OCI-LY1 (cell line): Measurements from ENCODE around the gene NOXO1.

Source experiments
- H2AFZ ChIP-seq: fragments of 200-600 bp; sonication (generic), shearing (Covaris generic); 2 replicates; pipeline ENCODE4 v1.6.0; 2014; ENCODE audit warnings: antibody characterized with exemption, mild to moderate bottlenecking, low read length
- H3F3A ChIP-seq: fragments of 200-600 bp; sonication (generic), shearing (Covaris generic); 2 replicates; pipeline ENCODE4 v1.6.0; 2014; ENCODE audit warnings: mild to moderate bottlenecking, antibody characterized with exemption, low read length, moderate library complexity; ENCODE audit not compliant: insufficient read depth
- H3K27ac ChIP-seq: fragments of 200-600 bp; sonication (generic); 2 replicates; pipeline ENCODE4 v1.5.1; 2014; ENCODE audit warnings: low read length, mixed run types, mild to moderate bottlenecking, low read depth; ENCODE audit not compliant: poor library complexity, severe bottlenecking
- H3K27me3 ChIP-seq: fragments of 200-600 bp; sonication (generic); 2 replicates; pipeline ENCODE4 v1.6.0; 2014; ENCODE audit warnings: antibody characterized with exemption, mild to moderate bottlenecking, low read length, moderate library complexity; ENCODE audit not compliant: insufficient read depth
- H3K36me3 ChIP-seq: fragments of 200-600 bp; sonication (generic); 2 replicates; pipeline ENCODE4 v1.6.1; 2014; ENCODE audit warnings: mild to moderate bottlenecking, antibody characterized with exemption, low read length, moderate library complexity, mixed read lengths; ENCODE audit not compliant: insufficient read depth
- H3K4me1 ChIP-seq: fragments of 200-600 bp; sonication (generic); 2 replicates; pipeline ENCODE4 v1.5.1; 2014; ENCODE audit warnings: mild to moderate bottlenecking, low read length, moderate library complexity; ENCODE audit not compliant: insufficient read depth, severe bottlenecking
- H3K4me2 ChIP-seq: fragments of 200-600 bp; sonication (generic), shearing (Covaris generic); 2 replicates; pipeline ENCODE4 v1.6.1; 2014; ENCODE audit warnings: low read length
- H3K4me3 ChIP-seq: fragments of 200-600 bp; sonication (generic); 2 replicates; pipeline ENCODE4 v1.5.1; 2014; ENCODE audit warnings: low read length, low read depth, mild to moderate bottlenecking, mixed read lengths; ENCODE audit not compliant: poor library complexity, severe bottlenecking
- H3K79me2 ChIP-seq: fragments of 200-600 bp; shearing (Covaris generic); 2 replicates; pipeline ENCODE4 v1.6.1; 2016; ENCODE audit warnings: mixed run types, low read length, mixed read lengths; ENCODE audit not compliant: insufficient read depth
- H3K9ac ChIP-seq: fragments of 200-600 bp; sonication (generic), shearing (Covaris generic); 2 replicates; pipeline ENCODE4 v1.6.1; 2014; ENCODE audit warnings: mild to moderate bottlenecking, low read length, mixed read lengths
- H3K9me2 ChIP-seq: fragments of 200-600 bp; sonication (generic), shearing (Covaris generic); 2 replicates; pipeline ENCODE4 v1.6.1; 2014; ENCODE audit warnings: low read depth, mild to moderate bottlenecking, low read length, mixed read lengths
- H3K9me3 ChIP-seq: fragments of 200-600 bp; shearing (Covaris generic); 2 replicates; pipeline ENCODE4 v1.6.1; 2014; ENCODE audit warnings: low read length, mixed read lengths
- H4K20me1 ChIP-seq: fragments of 200-600 bp; sonication (generic), shearing (Covaris generic); 2 replicates; pipeline ENCODE4 v1.6.0; 2016; ENCODE audit warnings: mild to moderate bottlenecking, low read length; ENCODE audit not compliant: insufficient read depth
- EZH2 ChIP-seq: fragments of 200-600 bp; sonication (generic), shearing (Covaris generic); IDR thresholded peaks from 2 replicates; pipeline ENCODE4 v1.8.0; 2017; ENCODE audit warnings: borderline replicate concordance, mixed run types, mild to moderate bottlenecking, antibody characterized with exemption, low read length, moderate library complexity, mixed read lengths
- TF ChIP-seq, protein P1 (sequence below): fragments of 200-600 bp; sonication (generic), shearing (Covaris generic); IDR thresholded peaks from 2 replicates; pipeline ENCODE4 v1.5.1; 2017; ENCODE audit warnings: mild to moderate bottlenecking, antibody characterized with exemption, low read length, moderate library complexity, mixed read lengths

NOXO1 gene

DNA sequence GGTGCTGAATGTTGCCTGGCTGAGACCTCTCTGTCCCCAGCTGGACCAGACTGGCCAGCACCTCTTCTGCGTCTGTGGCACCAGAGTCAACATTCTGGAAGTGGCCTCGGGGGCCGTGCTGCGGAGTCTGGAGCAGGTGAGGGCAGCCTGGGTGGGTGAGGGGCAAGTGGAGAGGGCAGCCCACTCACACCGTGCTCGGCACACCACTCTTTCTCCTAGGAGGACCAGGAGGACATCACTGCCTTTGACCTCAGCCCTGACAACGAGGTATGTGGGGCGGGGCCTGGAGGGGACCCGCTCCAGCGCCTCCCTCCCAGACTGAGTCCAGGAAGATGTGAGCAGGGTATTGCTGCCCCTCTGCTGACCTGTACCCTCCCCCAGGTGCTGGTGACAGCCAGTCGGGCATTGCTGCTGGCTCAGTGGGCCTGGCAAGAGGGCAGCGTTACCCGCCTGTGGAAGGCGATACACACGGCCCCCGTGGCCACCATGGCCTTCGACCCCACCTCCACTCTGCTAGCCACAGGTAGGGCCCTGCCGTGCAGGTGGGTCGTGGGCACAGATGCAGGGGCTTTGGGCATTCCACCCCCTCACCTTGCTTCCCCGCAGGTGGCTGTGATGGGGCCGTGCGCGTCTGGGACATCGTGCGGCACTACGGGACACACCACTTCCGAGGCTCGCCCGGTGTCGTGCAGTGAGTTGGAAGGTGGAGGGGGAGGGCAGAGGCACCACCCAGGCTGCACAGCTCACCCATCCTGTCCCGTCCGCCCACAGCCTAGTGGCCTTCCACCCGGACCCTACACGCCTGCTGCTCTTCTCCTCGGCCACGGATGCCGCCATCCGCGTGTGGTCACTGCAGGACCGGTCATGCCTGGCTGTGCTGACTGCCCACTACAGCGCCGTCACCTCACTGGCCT is 6.9 kb downstream of the NOXO1 start:
- H3K4me1 ChIP-seq, result peaks cover 30% of the 10 kb centered on the region
- no peaks in the 10 kb centered on the region for H4K20me1 ChIP-seq
- H3K9me3 ChIP-seq, result no peaks in the 10 kb centered on the region
- no peaks in the 10 kb centered on the region for H3F3A ChIP-seq
- peaks cover 4% of the 10 kb centered on the region; the same call in 1 of the 2 replicates for H3K79me2 ChIP-seq
- no peaks in the 10 kb centered on the region for H3K27me3 ChIP-seq
- no peak overlapping the region for H3K4me3 ChIP-seq
- H3K9ac ChIP-seq, result no peak overlapping the region
- peaks cover 49% of the 10 kb centered on the region for H3K36me3 ChIP-seq
- TF ChIP-seq, protein P1, sequence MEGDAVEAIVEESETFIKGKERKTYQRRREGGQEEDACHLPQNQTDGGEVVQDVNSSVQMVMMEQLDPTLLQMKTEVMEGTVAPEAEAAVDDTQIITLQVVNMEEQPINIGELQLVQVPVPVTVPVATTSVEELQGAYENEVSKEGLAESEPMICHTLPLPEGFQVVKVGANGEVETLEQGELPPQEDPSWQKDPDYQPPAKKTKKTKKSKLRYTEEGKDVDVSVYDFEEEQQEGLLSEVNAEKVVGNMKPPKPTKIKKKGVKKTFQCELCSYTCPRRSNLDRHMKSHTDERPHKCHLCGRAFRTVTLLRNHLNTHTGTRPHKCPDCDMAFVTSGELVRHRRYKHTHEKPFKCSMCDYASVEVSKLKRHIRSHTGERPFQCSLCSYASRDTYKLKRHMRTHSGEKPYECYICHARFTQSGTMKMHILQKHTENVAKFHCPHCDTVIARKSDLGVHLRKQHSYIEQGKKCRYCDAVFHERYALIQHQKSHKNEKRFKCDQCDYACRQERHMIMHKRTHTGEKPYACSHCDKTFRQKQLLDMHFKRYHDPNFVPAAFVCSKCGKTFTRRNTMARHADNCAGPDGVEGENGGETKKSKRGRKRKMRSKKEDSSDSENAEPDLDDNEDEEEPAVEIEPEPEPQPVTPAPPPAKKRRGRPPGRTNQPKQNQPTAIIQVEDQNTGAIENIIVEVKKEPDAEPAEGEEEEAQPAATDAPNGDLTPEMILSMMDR, result no peak
- no peak for TF ChIP-seq EZH2
- no peak overlapping the region for H3K27ac ChIP-seq
- no peak overlapping the region for H3K4me2 ChIP-seq
- H3K9me2 ChIP-seq, result no peaks in the 10 kb centered on the region
- H2AFZ ChIP-seq, result no peak overlapping the region

DNA sequence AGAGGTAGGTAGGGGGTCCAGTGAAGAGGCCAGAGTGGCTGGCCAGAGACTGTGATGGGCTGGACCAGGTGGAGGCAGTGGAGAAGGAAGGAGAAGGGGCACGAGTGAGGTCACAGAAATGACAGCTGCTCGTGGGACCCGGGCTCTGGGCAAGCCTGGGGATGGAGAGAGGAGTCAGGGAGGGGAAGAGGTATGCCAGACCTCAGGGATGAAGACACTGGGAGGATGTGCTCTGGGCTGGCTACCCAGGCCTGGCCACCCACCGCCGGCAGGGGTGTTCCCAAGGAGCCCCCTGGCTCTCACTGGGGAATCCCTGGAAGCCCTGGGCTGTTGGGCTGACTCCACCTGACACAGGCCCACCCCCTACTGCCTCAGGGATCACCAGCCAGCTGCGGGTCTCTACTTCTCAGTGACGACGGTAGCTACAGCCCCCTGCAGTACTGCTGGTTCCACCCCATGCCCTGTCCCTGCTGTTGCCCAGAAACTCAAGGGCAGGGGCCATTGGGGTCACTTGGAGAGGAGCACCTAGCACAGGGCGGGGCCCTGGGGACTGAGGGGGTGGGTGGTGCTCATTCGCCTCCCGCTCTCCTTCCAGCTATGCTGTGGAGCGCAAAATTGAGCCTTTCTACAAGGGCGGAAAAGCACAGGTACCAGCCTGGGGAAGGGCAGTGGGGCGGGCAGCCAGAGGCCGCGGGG is 7.7 kb downstream of the NOXO1 start:
- Histone ChIP-seq H3K4me1 (peaks cover 27% of the 10 kb centered on the region), H3F3A (no peaks in the 10 kb centered on the region), H3K9me2 (no peaks in the 10 kb centered on the region), H3K27ac (no peak overlapping the region), H2AFZ (no peak overlapping the region), H3K4me3 (peak overlapping the region; percentile 95), H3K9me3 (no peaks in the 10 kb centered on the region), H3K9ac (no peak overlapping the region; the same call in 1 of the 2 replicates), H3K27me3 (no peaks in the 10 kb centered on the region), H4K20me1 (no peaks in the 10 kb centered on the region), H3K79me2 (peaks cover 4% of the 10 kb centered on the region; the same call in 1 of the 2 replicates), H3K4me2 (peak overlapping the region; percentile 86), H3K36me3 (peaks cover 46% of the 10 kb centered on the region)
- TF ChIP-seq, protein P1, result no peak
- no peak for TF ChIP-seq EZH2

DNA sequence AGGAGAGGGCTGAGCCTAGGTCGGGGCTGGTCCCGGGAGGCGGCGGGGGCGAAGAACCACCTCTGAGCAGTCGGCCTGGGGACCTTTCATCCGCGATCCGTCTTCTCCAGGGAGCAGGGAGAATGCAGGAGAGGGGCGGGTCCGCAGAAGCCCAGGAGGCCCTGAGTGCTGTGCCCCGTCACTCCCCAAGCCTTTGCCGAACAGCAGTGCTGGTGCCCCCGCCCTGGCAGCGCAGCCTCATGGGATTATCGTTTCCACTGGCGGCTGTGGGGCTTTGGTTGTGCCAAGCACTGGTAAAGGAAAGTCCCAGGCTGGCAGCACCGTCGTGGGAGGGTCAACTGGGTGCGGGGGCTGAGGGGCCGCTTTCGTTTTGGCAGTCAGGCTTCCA is 8.8 kb downstream of the NOXO1 start:
- Histone ChIP-seq H3K4me1 (peaks cover 27% of the 10 kb centered on the region), H2AFZ (no peak overlapping the region), H3K4me3 (peak overlapping the region; percentile 95)

More for the DNA sequence above, 8.8 kb downstream of the NOXO1 start:
- no peaks in the 10 kb centered on the region for H4K20me1 ChIP-seq
- no peak for TF ChIP-seq EZH2
- TF ChIP-seq, protein P1, result no peak
- no peaks in the 10 kb centered on the region for H3K9me3 ChIP-seq
- no peak overlapping the region for H3K27ac ChIP-seq
- H3K27me3 ChIP-seq, result no peaks in the 10 kb centered on the region
- peaks cover 4% of the 10 kb centered on the region; the same call in 1 of the 2 replicates for H3K79me2 ChIP-seq
- no peaks in the 10 kb centered on the region for H3F3A ChIP-seq
- no peaks in the 10 kb centered on the region for H3K9me2 ChIP-seq
- peak overlapping the region; percentile 81 for H3K9ac ChIP-seq
- H3K36me3 ChIP-seq, result peaks cover 34% of the 10 kb centered on the region
- H3K4me2 ChIP-seq, result peak overlapping the region; percentile 86
